ENCODE measurements around the gene MYH11.

The MYH11 gene

GRCh38 chr16:15830832-15831451 is 25.9 kb downstream of the MYH11 start:
- Histone ChIP-seq H3K4me3 (ENCODE audit: insufficient read length, low read depth) (no peak overlapping the region), H3K27me3 (ENCODE audit: insufficient read depth, insufficient read length) (no peaks in the 10 kb centered on the region), H3K9ac (ENCODE audit: insufficient read length, low read depth) (no peak overlapping the region), H3K4me1 (ENCODE audit: insufficient read depth, insufficient read length) (no peaks in the 10 kb centered on the region), H3K36me3 (ENCODE audit: insufficient read depth, insufficient read length, low read length) (no peaks in the 10 kb centered on the region), H3K9me3 (ENCODE audit: insufficient read depth, low read length) (no peaks in the 10 kb centered on the region)
- TF ChIP-seq ZNF274 (IDR thresholded peaks at IDR 0.05; ENCODE audit: low read depth, low read length) (no peak), YY1 (IDR thresholded peaks at IDR 0.05; ENCODE audit: insufficient read depth, insufficient read length) (no peak), SUZ12 (IDR thresholded peaks at IDR 0.05; ENCODE audit: extremely low read depth, insufficient read depth, insufficient read length) (no peak)
- no peak for DNase-seq (ENCODE audit: low read depth, low spot score)

DNA sequence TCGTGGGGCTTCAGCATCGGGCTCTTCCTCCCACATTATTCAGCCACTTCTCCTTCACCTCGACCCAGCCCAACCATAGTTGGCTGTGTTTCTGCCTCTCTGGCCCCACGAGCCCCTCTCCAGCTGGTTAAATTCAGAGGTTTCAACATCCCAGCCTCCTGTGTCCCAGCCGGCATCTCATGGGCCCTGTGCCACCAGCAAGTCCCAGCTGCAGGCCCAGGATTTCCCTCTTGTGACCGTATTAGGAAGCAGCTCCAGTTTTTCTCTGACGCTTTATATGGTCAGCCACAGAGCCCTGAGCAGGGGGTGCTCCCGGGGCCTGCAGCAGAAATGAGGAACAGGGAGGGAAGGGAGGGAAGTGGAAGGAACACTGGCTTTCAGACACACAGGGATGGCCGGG is 27.4 kb downstream of the MYH11 start:
- DNase-seq (ENCODE audit: low read depth, low spot score), result no peak
- TF ChIP-seq SUZ12 (IDR thresholded peaks at IDR 0.05; ENCODE audit: extremely low read depth, insufficient read depth, insufficient read length) (no peak), YY1 (IDR thresholded peaks at IDR 0.05; ENCODE audit: insufficient read depth, insufficient read length) (no peak), ZNF274 (IDR thresholded peaks at IDR 0.05; ENCODE audit: low read depth, low read length) (no peak)
- Histone ChIP-seq H3K9me3 (ENCODE audit: insufficient read depth, low read length) (no peaks in the 10 kb centered on the region), H3K27me3 (ENCODE audit: insufficient read depth, insufficient read length) (no peaks in the 10 kb centered on the region), H3K4me3 (ENCODE audit: insufficient read length, low read depth) (no peak overlapping the region), H3K9ac (ENCODE audit: insufficient read length, low read depth) (no peak overlapping the region), H3K4me1 (ENCODE audit: insufficient read depth, insufficient read length) (no peaks in the 10 kb centered on the region), H3K36me3 (ENCODE audit: insufficient read depth, insufficient read length, low read length) (no peaks in the 10 kb centered on the region)

DNA sequence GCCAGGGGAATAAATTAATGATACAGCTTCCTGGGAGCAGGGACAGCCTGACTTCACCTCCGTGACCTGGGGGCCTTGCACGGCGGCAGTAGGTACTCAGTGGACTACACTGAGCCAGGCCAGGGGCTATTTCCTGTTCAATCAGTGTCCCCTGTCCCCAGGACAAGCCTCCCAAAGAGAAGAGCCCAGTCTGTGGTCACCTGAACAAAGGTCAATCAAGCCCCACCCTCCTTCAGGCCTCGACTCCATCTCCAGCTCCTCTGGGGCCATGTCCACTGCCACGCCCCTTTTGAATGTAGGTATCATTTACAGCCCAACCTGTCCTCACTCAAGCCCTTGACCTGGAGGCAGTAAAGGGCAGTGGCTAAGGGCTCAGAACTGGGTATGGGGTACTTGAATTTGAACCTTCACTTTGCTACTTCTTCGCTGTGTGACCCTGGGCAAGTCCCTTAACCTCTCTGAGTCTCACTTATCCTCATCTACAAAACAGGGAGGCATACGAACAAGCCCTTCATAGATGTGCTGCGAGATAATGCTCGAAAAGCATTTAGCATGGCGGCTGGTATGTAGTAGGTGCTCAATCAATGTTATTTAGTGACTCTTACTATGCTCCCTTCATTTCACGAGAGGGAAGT is 29.0 kb downstream of the MYH11 start:
- no peak for TF ChIP-seq YY1 (IDR thresholded peaks at IDR 0.05; ENCODE audit: insufficient read depth, insufficient read length)
- TF ChIP-seq ZNF274 (IDR thresholded peaks at IDR 0.05; ENCODE audit: low read depth, low read length), result no peak
- no peak for TF ChIP-seq SUZ12 (IDR thresholded peaks at IDR 0.05; ENCODE audit: extremely low read depth, insufficient read depth, insufficient read length)
- no peaks in the 10 kb centered on the region for H3K9me3 ChIP-seq (ENCODE audit: insufficient read depth, low read length)
- H3K27me3 ChIP-seq (ENCODE audit: insufficient read depth, insufficient read length), result no peaks in the 10 kb centered on the region
- no peaks in the 10 kb centered on the region for H3K36me3 ChIP-seq (ENCODE audit: insufficient read depth, insufficient read length, low read length)
- H3K4me1 ChIP-seq (ENCODE audit: insufficient read depth, insufficient read length), result no peaks in the 10 kb centered on the region
- no peak overlapping the region for H3K9ac ChIP-seq (ENCODE audit: insufficient read length, low read depth)
- no peak for DNase-seq (ENCODE audit: low read depth, low spot score)
- no peak overlapping the region for H3K4me3 ChIP-seq (ENCODE audit: insufficient read length, low read depth)

GRCh38 chr16:15827299-15827698 is 29.5 kb downstream of the MYH11 start:
- no peaks in the 10 kb centered on the region for H3K27me3 ChIP-seq (ENCODE audit: insufficient read depth, insufficient read length)
- H3K4me1 ChIP-seq (ENCODE audit: insufficient read depth, insufficient read length), result no peaks in the 10 kb centered on the region
- TF ChIP-seq ZNF274 (IDR thresholded peaks at IDR 0.05; ENCODE audit: low read depth, low read length) (no peak), YY1 (IDR thresholded peaks at IDR 0.05; ENCODE audit: insufficient read depth, insufficient read length) (no peak), SUZ12 (IDR thresholded peaks at IDR 0.05; ENCODE audit: extremely low read depth, insufficient read depth, insufficient read length) (no peak)
- H3K9ac ChIP-seq (ENCODE audit: insufficient read length, low read depth), result no peak overlapping the region
- no peak for DNase-seq (ENCODE audit: low read depth, low spot score)
- no peaks in the 10 kb centered on the region for H3K36me3 ChIP-seq (ENCODE audit: insufficient read depth, insufficient read length, low read length)
- H3K4me3 ChIP-seq (ENCODE audit: insufficient read length, low read depth), result no peak overlapping the region
- no peaks in the 10 kb centered on the region for H3K9me3 ChIP-seq (ENCODE audit: insufficient read depth, low read length)

DNA sequence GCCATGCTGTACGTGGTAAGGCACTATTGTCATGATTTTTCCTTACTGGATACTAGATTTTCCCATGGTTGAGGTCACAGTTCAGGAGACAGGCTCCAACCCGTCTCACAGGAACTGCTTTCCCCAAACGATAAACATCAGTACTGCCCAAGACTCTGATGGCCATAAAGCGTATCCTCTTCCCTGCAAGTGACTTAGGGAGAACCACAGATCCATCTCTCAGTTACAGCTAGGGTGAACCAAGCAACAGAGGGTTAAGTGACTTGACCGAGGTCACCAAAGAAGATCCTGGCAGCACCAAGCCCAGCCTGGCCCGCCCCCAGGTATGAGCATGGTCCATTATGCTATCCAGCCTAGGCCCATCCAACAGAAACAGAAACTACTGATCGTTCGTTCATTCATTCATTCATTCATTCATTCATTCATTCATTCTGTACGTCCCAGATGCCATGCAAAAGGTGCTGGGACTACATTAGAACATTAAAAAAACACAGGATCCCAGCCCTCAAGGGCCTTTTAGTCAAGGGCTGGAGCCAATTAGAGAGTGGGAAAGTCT is 31.0 kb downstream of the MYH11 start:
- Histone ChIP-seq H3K9me3 (ENCODE audit: insufficient read depth, low read length) (no peaks in the 10 kb centered on the region), H3K27me3 (ENCODE audit: insufficient read depth, insufficient read length) (no peaks in the 10 kb centered on the region), H3K4me1 (ENCODE audit: insufficient read depth, insufficient read length) (no peaks in the 10 kb centered on the region), H3K36me3 (ENCODE audit: insufficient read depth, insufficient read length, low read length) (no peaks in the 10 kb centered on the region), H3K9ac (ENCODE audit: insufficient read length, low read depth) (no peak overlapping the region), H3K4me3 (ENCODE audit: insufficient read length, low read depth) (no peak overlapping the region)
- TF ChIP-seq ZNF274 (IDR thresholded peaks at IDR 0.05; ENCODE audit: low read depth, low read length) (no peak), YY1 (IDR thresholded peaks at IDR 0.05; ENCODE audit: insufficient read depth, insufficient read length) (no peak), SUZ12 (IDR thresholded peaks at IDR 0.05; ENCODE audit: extremely low read depth, insufficient read depth, insufficient read length) (no peak)
- no peak for DNase-seq (ENCODE audit: low read depth, low spot score)

DNA sequence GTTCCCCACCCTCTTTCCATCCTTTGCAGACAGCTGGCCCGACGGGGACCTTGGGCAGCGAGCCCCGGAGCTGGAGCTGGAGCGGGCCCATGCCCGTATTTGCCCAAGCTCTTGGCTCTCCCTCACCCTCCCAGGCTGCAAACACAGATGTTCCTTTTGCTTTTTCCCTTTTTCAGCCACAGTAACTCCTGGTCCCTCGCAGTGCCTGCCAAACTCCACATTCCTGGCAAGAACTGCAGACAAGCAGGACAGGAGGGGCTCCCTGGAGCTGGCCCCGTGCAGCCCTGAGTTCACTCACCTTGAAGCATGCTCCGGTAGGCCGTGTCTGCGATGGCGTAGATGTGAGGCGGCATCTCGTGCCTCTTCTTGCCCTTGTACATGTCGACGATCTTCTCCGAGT is 33.9 kb downstream of the MYH11 start:
- no peaks in the 10 kb centered on the region; the same call in 1 of the 2 replicates for H3K9me3 ChIP-seq (ENCODE audit: insufficient read depth, low read length)
- H3K4me1 ChIP-seq (ENCODE audit: insufficient read depth, insufficient read length), result no peaks in the 10 kb centered on the region
- no peak for DNase-seq (ENCODE audit: low read depth, low spot score)
- no peak overlapping the region for H3K9ac ChIP-seq (ENCODE audit: insufficient read length, low read depth)
- TF ChIP-seq ZNF274 (IDR thresholded peaks at IDR 0.05; ENCODE audit: low read depth, low read length) (no peak), SUZ12 (IDR thresholded peaks at IDR 0.05; ENCODE audit: extremely low read depth, insufficient read depth, insufficient read length) (no peak), YY1 (IDR thresholded peaks at IDR 0.05; ENCODE audit: insufficient read depth, insufficient read length) (no peak)
- no peaks in the 10 kb centered on the region for H3K36me3 ChIP-seq (ENCODE audit: insufficient read depth, insufficient read length, low read length)
- H3K27me3 ChIP-seq (ENCODE audit: insufficient read depth, insufficient read length), result no peaks in the 10 kb centered on the region
- H3K4me3 ChIP-seq (ENCODE audit: insufficient read length, low read depth), result no peak overlapping the region

- DNase-seq (ENCODE audit: low read depth, low spot score), result no peak
- H3K27me3 ChIP-seq (ENCODE audit: insufficient read depth, insufficient read length), result no peaks in the 10 kb centered on the region
- TF ChIP-seq ZNF274 (IDR thresholded peaks at IDR 0.05; ENCODE audit: low read depth, low read length) (no peak), YY1 (IDR thresholded peaks at IDR 0.05; ENCODE audit: insufficient read depth, insufficient read length) (no peak), SUZ12 (IDR thresholded peaks at IDR 0.05; ENCODE audit: extremely low read depth, insufficient read depth, insufficient read length) (no peak)
- peaks cover 17% of the 10 kb centered on the region for H3K9me3 ChIP-seq (ENCODE audit: insufficient read depth, low read length)
- no peak overlapping the region for H3K9ac ChIP-seq (ENCODE audit: insufficient read length, low read depth)
- H3K4me3 ChIP-seq (ENCODE audit: insufficient read length, low read depth), result no peak overlapping the region
- H3K36me3 ChIP-seq (ENCODE audit: insufficient read depth, insufficient read length, low read length), result no peaks in the 10 kb centered on the region
- H3K4me1 ChIP-seq (ENCODE audit: insufficient read depth, insufficient read length), result no peaks in the 10 kb centered on the region
Measured at GRCh38 chr16:15820837-15821236, 36.0 kb downstream of the MYH11 start.
